Measurements from ENCODE around the gene CDH13. TPM values are rescaled to one million over a fixed set of nuclear protein-coding genes. Genes with fewer than 3 reads are reported as not detected.

CDH13 gene
- total and polyA plus RNA-seq, 9 of the 15 experiments (the other 6 are each of a cell fraction or from before 2014, with no cell fraction given) = 0.03 TPM; not detected in 8

DNA sequence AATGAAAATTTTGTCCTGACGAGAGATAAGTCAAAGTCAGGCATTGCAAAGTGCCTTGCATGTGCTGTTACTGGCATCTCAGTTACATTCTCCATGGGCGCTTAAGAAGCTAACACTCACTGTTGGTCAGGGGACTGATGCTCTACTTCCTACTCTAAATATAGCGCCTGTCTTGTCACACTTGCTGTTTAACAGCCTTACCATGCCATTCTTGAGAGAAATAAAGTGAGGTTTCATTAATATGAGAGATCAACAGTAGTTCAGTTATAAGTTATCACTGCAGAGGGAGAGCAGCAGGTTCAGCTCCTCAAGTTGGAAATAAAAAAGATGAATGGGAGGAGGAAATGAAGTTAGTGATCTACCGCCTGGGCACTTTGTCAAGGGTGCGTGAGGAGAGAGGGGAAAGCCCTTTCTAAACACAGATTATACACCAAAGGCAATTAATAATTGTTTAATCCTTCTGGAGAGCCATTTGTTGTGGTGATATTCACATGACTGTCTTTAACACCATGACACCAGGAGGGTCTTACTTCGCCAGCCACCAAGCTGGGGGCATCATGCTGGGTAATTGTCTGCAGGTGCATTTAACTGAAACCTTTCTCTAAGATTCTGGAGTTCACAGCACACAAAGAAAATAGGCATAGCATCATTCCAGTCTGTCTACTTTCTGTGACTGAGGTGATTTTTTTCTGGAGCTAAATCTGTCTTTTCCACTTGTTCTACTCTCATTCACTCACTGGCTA, 612.4 kb downstream of the CDH13 start:
- no peaks in the 10 kb centered on the region for H3K9me1 ChIP-seq (ENCODE audit: control insufficient read depth, insufficient read depth, low read length)
- intact Hi-C loops (cut with micrococcal nuclease) (no loop called here), in situ Hi-C loops (cut with MboI) (no loop called here)
- ATAC-seq = no peak
- H3K27me3 ChIP-seq (ENCODE audit: control insufficient read depth in 2 of 2, insufficient read depth in 2 of 2, low read length in 2 of 2) = no peaks in the 10 kb centered on the region
- H3K27ac ChIP-seq (ENCODE audit: extremely low read depth, low read depth, low read length) = no peak overlapping the region
- H4K20me1 ChIP-seq (replicated peaks; ENCODE audit: control insufficient read depth, insufficient read depth, low read length) = no peaks in the 10 kb centered on the region
- no peak overlapping the region for H3K4me3 ChIP-seq
- H3K36me3 ChIP-seq (ENCODE audit: control insufficient read depth, insufficient read depth, low read length) = no peaks in the 10 kb centered on the region
- TF ChIP-seq, protein P1, sequence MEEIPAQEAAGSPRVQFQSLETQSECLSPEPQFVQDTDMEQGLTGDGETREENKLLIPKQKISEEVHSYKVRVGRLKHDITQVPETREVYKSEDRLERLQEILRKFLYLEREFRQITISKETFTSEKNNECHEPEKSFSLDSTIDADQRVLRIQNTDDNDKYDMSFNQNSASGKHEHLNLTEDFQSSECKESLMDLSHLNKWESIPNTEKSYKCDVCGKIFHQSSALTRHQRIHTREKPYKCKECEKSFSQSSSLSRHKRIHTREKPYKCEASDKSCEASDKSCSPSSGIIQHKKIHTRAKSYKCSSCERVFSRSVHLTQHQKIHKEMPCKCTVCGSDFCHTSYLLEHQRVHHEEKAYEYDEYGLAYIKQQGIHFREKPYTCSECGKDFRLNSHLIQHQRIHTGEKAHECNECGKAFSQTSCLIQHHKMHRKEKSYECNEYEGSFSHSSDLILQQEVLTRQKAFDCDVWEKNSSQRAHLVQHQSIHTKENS (CRISPR knock-in tag; IDR thresholded peaks at IDR 0.05) = no peak
- TF ChIP-seq, protein P2, sequence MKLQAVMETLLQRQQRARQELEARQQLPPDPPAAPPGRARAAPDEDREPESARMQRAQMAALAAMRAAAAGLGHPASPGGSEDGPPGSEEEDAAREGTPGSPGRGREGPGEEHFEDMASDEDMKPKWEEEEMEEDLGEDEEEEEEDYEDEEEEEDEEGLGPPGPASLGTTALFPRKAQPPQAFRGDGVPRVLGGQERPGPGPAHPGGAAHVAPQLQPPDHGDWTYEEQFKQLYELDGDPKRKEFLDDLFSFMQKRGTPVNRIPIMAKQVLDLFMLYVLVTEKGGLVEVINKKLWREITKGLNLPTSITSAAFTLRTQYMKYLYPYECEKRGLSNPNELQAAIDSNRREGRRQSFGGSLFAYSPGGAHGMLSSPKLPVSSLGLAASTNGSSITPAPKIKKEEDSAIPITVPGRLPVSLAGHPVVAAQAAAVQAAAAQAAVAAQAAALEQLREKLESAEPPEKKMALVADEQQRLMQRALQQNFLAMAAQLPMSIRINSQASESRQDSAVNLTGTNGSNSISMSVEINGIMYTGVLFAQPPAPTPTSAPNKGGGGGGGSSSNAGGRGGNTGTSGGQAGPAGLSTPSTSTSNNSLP (IDR thresholded peaks at IDR 0.05; ENCODE audit: borderline replicate concordance, low read depth, low read length) = no peak
- no peak for TF ChIP-seq HDAC1 (IDR thresholded peaks at IDR 0.05)
- TF ChIP-seq, protein P3, sequence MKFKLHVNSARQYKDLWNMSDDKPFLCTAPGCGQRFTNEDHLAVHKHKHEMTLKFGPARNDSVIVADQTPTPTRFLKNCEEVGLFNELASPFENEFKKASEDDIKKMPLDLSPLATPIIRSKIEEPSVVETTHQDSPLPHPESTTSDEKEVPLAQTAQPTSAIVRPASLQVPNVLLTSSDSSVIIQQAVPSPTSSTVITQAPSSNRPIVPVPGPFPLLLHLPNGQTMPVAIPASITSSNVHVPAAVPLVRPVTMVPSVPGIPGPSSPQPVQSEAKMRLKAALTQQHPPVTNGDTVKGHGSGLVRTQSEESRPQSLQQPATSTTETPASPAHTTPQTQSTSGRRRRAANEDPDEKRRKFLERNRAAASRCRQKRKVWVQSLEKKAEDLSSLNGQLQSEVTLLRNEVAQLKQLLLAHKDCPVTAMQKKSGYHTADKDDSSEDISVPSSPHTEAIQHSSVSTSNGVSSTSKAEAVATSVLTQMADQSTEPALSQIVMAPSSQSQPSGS (CRISPR knock-in tag; IDR thresholded peaks at IDR 0.05) = no peak
- CTCF ChIA-PET (ENCODE audit: low intra/inter-chr PET ratio) = no interaction called here
- H2AFZ ChIP-seq (ENCODE audit: low read depth, low read length) = no peak overlapping the region
- POLR2A ChIA-PET = no interaction called here
- DNase-seq (ENCODE audit: extremely low read depth in 1 of 4, low spot score in 3 of 4) = no peak
- no peaks in the 10 kb centered on the region for H3K4me1 ChIP-seq (replicated peaks in 1 of 2; ENCODE audit: control insufficient read depth in 2 of 2, insufficient read depth in 2 of 2, low read length in 2 of 2)
- H3K4me2 ChIP-seq (ENCODE audit: insufficient read depth, low read length) = no peak overlapping the region
- H3K9ac ChIP-seq (ENCODE audit: insufficient read depth in 1 of 2, low read depth in 2 of 2, low read length in 2 of 2) = no peak overlapping the region
- H3K9me3 ChIP-seq (replicated peaks; ENCODE audit: control insufficient read depth, insufficient read depth, low read depth, low read length) = no peaks in the 10 kb centered on the region
- no TSS peak for BruUV-seq (replicated peaks)
- FAIRE-seq = no peak
- no peaks in the 10 kb centered on the region for H3K79me2 ChIP-seq (ENCODE audit: control insufficient read depth, insufficient read depth, low read length)
- WGBS (ENCODE audit: insufficient coverage, low coverage, missing lambda C conversion rate) = 0% methylated on average over 6 of the region's 6 CpGs

Measured in K562 (cell line).